22Rv1 (cell line): Measurements from ENCODE around the gene EHMT2.
"Not testable (repeated sequence)": the region's sequence is repeated elsewhere in the genome, so short reads cannot be mapped to it uniquely, and the experiment has no call there.

ENCODE experiments used
- H3K27ac ChIP-seq: fragments of 450-650 bp; 2 replicates; pipeline ENCODE4 v1.5.1; 2017
- CTCF ChIP-seq: fragments of 450-650 bp; IDR thresholded peaks from 2 replicates; pipeline ENCODE4 v1.5.1; 2017; ENCODE audit warnings: mild to moderate bottlenecking
- ZFX ChIP-seq: fragments of 450-650 bp; IDR thresholded peaks from 2 replicates; pipeline ENCODE4 v1.6.1; 2017; ENCODE audit warnings: antibody characterized with exemption, borderline replicate concordance

Gene EHMT2

GRCh38 chr6:31874084-31874670 is 23.3 kb downstream of the EHMT2 start:
- TF ChIP-seq ZFX, result no peak
- peak overlapping the region; percentile 78; the same call in 1 of the 2 replicates for H3K27ac ChIP-seq

GRCh38 chr6:31871046-31871659 is 26.3 kb downstream of the EHMT2 start:
- no peak for TF ChIP-seq CTCF
- TF ChIP-seq ZFX, result no peak
- H3K27ac ChIP-seq, result no peak overlapping the region

- TF ChIP-seq CTCF (no peak), ZFX (no peak)
- H3K27ac ChIP-seq, result no peak overlapping the region
Measured at GRCh38 chr6:31870385-31870921, 27.0 kb downstream of the EHMT2 start.

- H3K27ac ChIP-seq, result no peak overlapping the region
- TF ChIP-seq ZFX (no peak), CTCF (no peak)
Measured at GRCh38 chr6:31869343-31869742, 28.2 kb downstream of the EHMT2 start.

- H3K27ac ChIP-seq, result not testable (repeated sequence)
Measured at GRCh38 chr6:31868658-31868971, 28.9 kb downstream of the EHMT2 start.

GRCh38 chr6:31865205-31866118 is 32.0 kb downstream of the EHMT2 start:
- TF ChIP-seq ZFX (no peak), CTCF (no peak)
- H3K27ac ChIP-seq, result peak overlapping the region; percentile 90; the same call in 1 of the 2 replicates

GRCh38 chr6:31864818-31865204 is 32.7 kb downstream of the EHMT2 start:
- H3K27ac ChIP-seq, result peak overlapping the region; percentile 90
- TF ChIP-seq CTCF (no peak), ZFX (no peak)

GRCh38 chr6:31864123-31864562 is 33.4 kb downstream of the EHMT2 start:
- TF ChIP-seq CTCF, result peak; percentile 19; the same call in 1 of the 2 replicates
- H3K27ac ChIP-seq, result peak overlapping the region; percentile 90
